ENCODE results near the gene NMS.

Gene NMS

GRCh38 chr2:100470182-100470581 is at the start of gene NMS:
TSS of gene NMS (plus strand) at chr2:100470482. CDS start at chr2:100470489, 7 bp downstream.
- no peak for DNase-seq (ENCODE audit: low spot score)

- DNase-seq (ENCODE audit: low spot score) = peak; percentile 40
Observed at GRCh38 chr2:100422320-100423055, 47.8 kb upstream of the NMS start.

- no peak for DNase-seq (ENCODE audit: low spot score)
Observed at GRCh38 chr2:100423631-100424030, 46.7 kb upstream of the NMS start.

- DNase-seq (ENCODE audit: low spot score) = no peak
Observed at GRCh38 chr2:100424277-100424875, 45.9 kb upstream of the NMS start.

- no peak for DNase-seq (ENCODE audit: low spot score)
Observed at GRCh38 chr2:100425107-100425506, 45.2 kb upstream of the NMS start.

GRCh38 chr2:100425573-100426383 is 44.5 kb upstream of the NMS start:
- no peak for DNase-seq (ENCODE audit: low spot score)

GRCh38 chr2:100426384-100426720 is 43.9 kb upstream of the NMS start:
- DNase-seq (ENCODE audit: low spot score) = no peak

GRCh38 chr2:100427111-100427510 is 43.2 kb upstream of the NMS start:
- DNase-seq (ENCODE audit: low spot score) = no peak

- peak; percentile 83 for DNase-seq (ENCODE audit: low spot score)
Observed at GRCh38 chr2:100427627-100428258, 42.5 kb upstream of the NMS start.

GRCh38 chr2:100429726-100430125 is 40.6 kb upstream of the NMS start:
- no peak for DNase-seq (ENCODE audit: low spot score)

- no peak for DNase-seq (ENCODE audit: low spot score)
Observed at GRCh38 chr2:100437751-100438150, 32.5 kb upstream of the NMS start.

- no peak for DNase-seq (ENCODE audit: low spot score)
Observed at GRCh38 chr2:100446696-100447095, 23.6 kb upstream of the NMS start.

- no peak for DNase-seq (ENCODE audit: low spot score)
Observed at GRCh38 chr2:100451092-100451491, 19.2 kb upstream of the NMS start.

GRCh38 chr2:100451734-100452133 is 18.5 kb upstream of the NMS start:
- no peak for DNase-seq (ENCODE audit: low spot score)

- DNase-seq (ENCODE audit: low spot score) = no peak
Observed at GRCh38 chr2:100453853-100454252, 16.4 kb upstream of the NMS start.

GRCh38 chr2:100456357-100456756 is 13.9 kb upstream of the NMS start:
- DNase-seq (ENCODE audit: low spot score) = peak; percentile 0

- DNase-seq (ENCODE audit: low spot score) = no peak
Observed at GRCh38 chr2:100460904-100461530, 9.3 kb upstream of the NMS start.

- DNase-seq (ENCODE audit: low spot score) = no peak
Observed at GRCh38 chr2:100470898-100471514, 724 bp downstream of the NMS start.

GRCh38 chr2:100476606-100477005 is 6.3 kb downstream of the NMS start:
- no peak for DNase-seq (ENCODE audit: low spot score)

- DNase-seq (ENCODE audit: low spot score) = peak; percentile 10
Observed at GRCh38 chr2:100482741-100483140, 12.5 kb downstream of the NMS start.

GRCh38 chr2:100483895-100484294 is 13.6 kb downstream of the NMS start:
- no peak for DNase-seq (ENCODE audit: low spot score)

- no peak for DNase-seq (ENCODE audit: low spot score)
Observed at GRCh38 chr2:100484390-100484789, 14.1 kb downstream of the NMS start.
